Endothelial cell (in vitro differentiated cells): ENCODE results near the gene PDZD8. TPM values are rescaled to one million over a fixed set of nuclear protein-coding genes. Genes with fewer than 3 reads are reported as not detected.

Experiments
- DNase-seq: peaks from one replicate; pipeline ENCODE4 v3.0.0; 2021; ENCODE audit warnings: low spot score
- H3K27ac Mint-ChIP-seq: one replicate; pipeline ENCODE4 v1.8.0; 2021; ENCODE audit warnings: mixed read lengths, inconsistent platforms; ENCODE audit not compliant: unreplicated experiment
- H3K27me3 Mint-ChIP-seq: one replicate; pipeline ENCODE4 v1.8.0; 2021; ENCODE audit warnings: mild to moderate bottlenecking, moderate library complexity, mixed read lengths, inconsistent platforms; ENCODE audit not compliant: unreplicated experiment
- H3K36me3 Mint-ChIP-seq: one replicate; pipeline ENCODE4 v1.8.0; 2021; ENCODE audit warnings: mild to moderate bottlenecking, low read depth, mixed read lengths, inconsistent platforms; ENCODE audit not compliant: unreplicated experiment
- H3K4me1 Mint-ChIP-seq: one replicate; pipeline ENCODE4 v1.8.0; 2021; ENCODE audit warnings: mild to moderate bottlenecking, mixed read lengths, inconsistent platforms; ENCODE audit not compliant: unreplicated experiment
- H3K4me3 Mint-ChIP-seq: one replicate; pipeline ENCODE4 v1.8.0; 2021; ENCODE audit warnings: mild to moderate bottlenecking, mixed read lengths, inconsistent platforms; ENCODE audit not compliant: unreplicated experiment
- H3K9me3 Mint-ChIP-seq: one replicate; pipeline ENCODE4 v1.8.0; 2021; ENCODE audit warnings: mixed read lengths, inconsistent platforms; ENCODE audit not compliant: unreplicated experiment
- total RNA-seq: library from RNA; stranded (reverse); fragmentation: NEBNext Ultra II Directional; extraction: Animal tissue kit (Norgen Biotek cat#: 25700); gene quantifications from one replicate; pipeline ENCODE4 v1.2.1, GENCODE V29; 2021; ENCODE audit not compliant: unreplicated experiment
- TF ChIP-seq, protein P1 (sequence below): fragments of 200-600 bp; sonication (generic); IDR thresholded peaks from one replicate; pipeline ENCODE4 v1.5.0; 2021; ENCODE audit warnings: antibody characterized with exemption; ENCODE audit not compliant: unreplicated experiment

PDZD8 gene
- total RNA-seq, 1 donor from 2014 or later: 25.6 TPM

- no peak overlapping the region for H3K4me3 Mint-ChIP-seq
- peaks cover 14% of the 10 kb centered on the region for H3K4me1 Mint-ChIP-seq
- H3K9me3 Mint-ChIP-seq: no peaks in the 10 kb centered on the region
- TF ChIP-seq, protein P1, sequence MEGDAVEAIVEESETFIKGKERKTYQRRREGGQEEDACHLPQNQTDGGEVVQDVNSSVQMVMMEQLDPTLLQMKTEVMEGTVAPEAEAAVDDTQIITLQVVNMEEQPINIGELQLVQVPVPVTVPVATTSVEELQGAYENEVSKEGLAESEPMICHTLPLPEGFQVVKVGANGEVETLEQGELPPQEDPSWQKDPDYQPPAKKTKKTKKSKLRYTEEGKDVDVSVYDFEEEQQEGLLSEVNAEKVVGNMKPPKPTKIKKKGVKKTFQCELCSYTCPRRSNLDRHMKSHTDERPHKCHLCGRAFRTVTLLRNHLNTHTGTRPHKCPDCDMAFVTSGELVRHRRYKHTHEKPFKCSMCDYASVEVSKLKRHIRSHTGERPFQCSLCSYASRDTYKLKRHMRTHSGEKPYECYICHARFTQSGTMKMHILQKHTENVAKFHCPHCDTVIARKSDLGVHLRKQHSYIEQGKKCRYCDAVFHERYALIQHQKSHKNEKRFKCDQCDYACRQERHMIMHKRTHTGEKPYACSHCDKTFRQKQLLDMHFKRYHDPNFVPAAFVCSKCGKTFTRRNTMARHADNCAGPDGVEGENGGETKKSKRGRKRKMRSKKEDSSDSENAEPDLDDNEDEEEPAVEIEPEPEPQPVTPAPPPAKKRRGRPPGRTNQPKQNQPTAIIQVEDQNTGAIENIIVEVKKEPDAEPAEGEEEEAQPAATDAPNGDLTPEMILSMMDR: no peak
- no peak overlapping the region for H3K27ac Mint-ChIP-seq
- H3K36me3 Mint-ChIP-seq: no peaks in the 10 kb centered on the region
- DNase-seq: no peak
- no peaks in the 10 kb centered on the region for H3K27me3 Mint-ChIP-seq
Observed at GRCh38 chr10:117250411-117250810, 124.8 kb downstream of the PDZD8 start.

DNA sequence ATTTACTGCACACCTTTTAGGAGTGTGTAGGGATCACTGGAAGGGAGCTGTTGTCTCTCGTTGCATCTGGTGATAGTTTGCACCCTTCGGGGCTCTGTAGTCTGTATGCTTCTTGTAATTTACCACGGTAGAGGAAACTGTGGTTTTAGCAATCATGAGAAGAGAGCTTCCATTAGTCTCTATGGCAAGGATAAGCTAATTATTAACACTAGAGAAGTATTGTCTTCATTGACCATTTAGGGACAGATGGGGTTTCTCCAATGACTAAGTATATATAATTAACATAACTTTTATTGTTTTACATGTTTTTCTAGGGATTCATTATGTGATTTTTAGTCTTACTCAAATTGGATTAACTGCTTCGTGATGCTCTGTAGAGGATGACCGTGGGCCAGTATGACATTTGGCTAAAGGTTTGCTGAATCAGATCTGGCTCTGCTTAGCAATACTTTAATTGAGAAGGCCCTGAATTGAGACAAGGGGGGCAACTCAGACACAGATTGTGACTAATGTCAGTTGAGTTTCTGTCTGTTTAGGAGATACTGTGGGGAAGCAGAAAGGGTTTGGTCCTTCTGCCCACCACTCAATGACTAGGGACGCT, 125.6 kb downstream of the PDZD8 start:
- Mint-ChIP-seq H3K27ac (no peak overlapping the region), H3K36me3 (no peaks in the 10 kb centered on the region), H3K4me1 (peaks cover 10% of the 10 kb centered on the region), H3K9me3 (no peaks in the 10 kb centered on the region), H3K4me3 (no peak overlapping the region), H3K27me3 (no peaks in the 10 kb centered on the region)
- TF ChIP-seq, protein P1: no peak
- no peak for DNase-seq

- Mint-ChIP-seq H3K9me3 (no peaks in the 10 kb centered on the region), H3K27me3 (peaks cover under 1% of the 10 kb centered on the region), H3K4me1 (peaks cover 10% of the 10 kb centered on the region), H3K4me3 (no peak overlapping the region), H3K36me3 (no peaks in the 10 kb centered on the region), H3K27ac (no peak overlapping the region)
- no peak for DNase-seq
- TF ChIP-seq, protein P1: no peak
Observed at GRCh38 chr10:117248750-117249465, 126.3 kb downstream of the PDZD8 start.

DNA sequence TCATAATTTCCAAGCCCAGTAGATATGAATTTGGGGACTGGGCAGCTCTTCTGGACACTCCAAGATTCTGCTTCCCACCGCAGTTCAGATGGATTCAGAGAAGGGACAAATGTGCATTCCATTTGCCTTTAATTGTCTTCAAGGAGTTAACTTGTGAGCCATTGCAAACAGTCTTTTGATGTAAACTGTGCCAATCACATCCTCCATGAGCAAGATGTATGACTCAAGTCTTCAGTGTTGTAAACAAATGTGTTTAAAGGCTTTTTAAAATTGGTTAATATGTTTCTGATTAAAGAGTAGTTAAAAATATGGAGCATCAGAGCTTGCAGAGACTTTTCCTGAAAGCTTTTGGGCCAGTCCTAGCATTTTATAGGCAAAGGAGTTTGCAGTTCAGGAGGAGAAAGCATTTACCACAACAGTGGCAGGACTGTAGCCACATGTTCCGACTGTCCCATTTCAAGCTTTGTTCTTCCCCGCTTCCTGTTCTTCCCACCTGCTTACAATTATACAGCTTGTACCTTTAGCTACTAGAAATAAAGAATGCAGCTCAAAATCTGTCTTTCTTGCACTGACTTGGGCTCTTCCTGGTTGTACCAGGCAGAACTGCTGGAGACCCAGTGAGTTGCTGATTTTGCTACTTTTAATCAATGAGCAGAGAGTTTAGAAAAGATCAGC, 128.1 kb downstream of the PDZD8 start:
- Mint-ChIP-seq H3K36me3 (no peaks in the 10 kb centered on the region), H3K9me3 (no peaks in the 10 kb centered on the region), H3K27me3 (peaks cover 4% of the 10 kb centered on the region), H3K4me3 (no peak overlapping the region), H3K27ac (no peak overlapping the region), H3K4me1 (peaks cover 10% of the 10 kb centered on the region)
- TF ChIP-seq, protein P1: no peak
- DNase-seq: no peak

- Mint-ChIP-seq H3K4me1 (peaks cover 4% of the 10 kb centered on the region), H3K27ac (no peak overlapping the region), H3K4me3 (no peak overlapping the region), H3K27me3 (peaks cover 10% of the 10 kb centered on the region), H3K9me3 (no peaks in the 10 kb centered on the region), H3K36me3 (peaks cover 4% of the 10 kb centered on the region)
- TF ChIP-seq, protein P1: no peak
- DNase-seq: no peak
Observed at GRCh38 chr10:117242463-117242832, 132.8 kb downstream of the PDZD8 start.
